HG03139 (cell line): ENCODE results near the gene MFSD12.

Experiments
- ATAC-seq: cut with Tn5 transposase; IDR thresholded peaks from one replicate; pipeline ENCODE4 v1.9.1; 2021; ENCODE audit not compliant: unreplicated experiment

The MFSD12 gene

DNA sequence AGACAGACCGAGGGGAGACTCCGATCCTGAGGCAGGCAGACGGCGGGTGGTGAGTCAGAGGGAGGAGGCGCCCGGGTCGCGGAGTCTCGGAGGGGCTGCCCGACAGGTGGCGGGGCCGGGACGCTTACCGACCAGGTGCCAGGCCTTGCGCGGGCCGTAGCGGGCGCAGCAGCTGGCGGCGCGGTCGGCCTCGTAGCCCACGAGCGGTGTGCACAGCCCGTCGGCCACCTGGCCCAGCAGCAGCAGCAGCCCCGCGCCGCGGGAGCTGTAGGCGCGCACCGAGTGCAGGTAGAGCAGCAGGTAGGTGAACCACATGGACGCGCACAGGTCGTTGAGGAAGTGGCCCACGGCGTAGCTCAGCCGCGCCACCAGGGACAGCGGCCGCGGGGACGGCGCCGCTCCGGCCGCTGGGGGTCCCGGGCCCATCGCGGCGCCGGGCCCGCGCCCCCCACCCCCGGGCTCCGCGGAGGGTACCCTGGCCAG is 367 bp downstream of the MFSD12 start:
- ATAC-seq = peak; percentile 25

DNA sequence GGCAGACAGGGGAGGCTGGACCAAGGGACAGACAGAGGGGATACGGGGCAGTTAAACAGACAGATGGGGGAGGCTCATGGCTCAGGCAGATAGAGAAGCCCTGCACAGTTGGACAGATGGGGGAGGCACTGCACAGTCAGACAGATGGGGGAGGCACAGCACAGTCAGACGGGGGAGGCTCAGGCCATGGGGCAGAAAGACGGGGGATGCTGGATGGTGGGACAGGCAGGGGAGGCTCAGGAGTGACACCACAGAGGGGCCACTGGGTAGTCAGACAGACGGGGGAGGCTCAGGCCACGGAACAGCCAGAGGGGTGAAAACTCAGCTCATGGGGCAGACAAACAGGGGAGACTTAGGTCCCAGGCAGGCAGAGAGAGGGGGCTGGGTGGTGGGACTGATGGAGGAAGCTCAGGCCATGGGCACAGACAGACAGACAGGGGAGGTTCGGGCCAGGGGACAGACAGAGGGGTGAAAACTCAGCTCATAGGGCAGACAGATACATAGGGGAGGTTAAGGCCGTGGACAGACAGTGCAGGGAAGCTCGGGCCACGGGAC is 886 bp downstream of the MFSD12 start:
- no peak for ATAC-seq

DNA sequence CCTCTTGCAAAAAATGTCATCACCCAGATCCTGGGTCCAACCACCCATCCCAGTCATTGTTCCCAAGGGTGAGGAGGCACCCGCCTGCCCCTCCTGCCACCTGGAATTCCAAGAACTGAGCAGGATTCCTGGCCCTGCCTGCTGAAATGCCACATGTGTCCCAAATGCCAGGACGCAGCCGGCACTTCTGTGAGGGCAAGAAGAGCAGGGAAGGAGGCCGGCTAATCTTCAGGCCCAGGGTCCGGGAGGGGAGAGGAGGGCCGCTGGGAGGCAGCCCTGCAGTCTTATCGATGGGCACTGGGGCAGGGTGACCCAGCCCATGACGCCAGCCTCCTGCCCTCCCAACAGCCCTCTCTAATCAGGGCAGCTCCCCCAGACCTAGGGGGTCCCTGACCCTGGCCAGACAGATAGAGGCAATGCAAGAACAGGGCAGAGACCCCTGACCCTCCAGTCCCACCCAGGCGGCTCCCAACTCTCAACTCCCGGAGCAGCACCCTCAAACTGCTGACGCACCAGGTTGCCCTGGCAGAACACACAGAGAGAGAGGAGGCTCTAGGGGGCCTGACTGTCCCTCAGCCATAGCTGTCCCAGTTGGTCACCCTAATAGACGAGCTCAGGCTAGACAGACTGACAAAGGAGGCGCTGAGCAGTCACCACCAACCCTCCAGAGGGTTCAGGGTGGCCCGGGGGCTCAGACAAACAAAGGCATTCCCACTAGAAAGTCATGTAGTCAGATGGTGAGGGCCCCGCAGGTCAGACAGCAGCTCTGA is 1.5 kb downstream of the MFSD12 start:
- no peak for ATAC-seq

DNA sequence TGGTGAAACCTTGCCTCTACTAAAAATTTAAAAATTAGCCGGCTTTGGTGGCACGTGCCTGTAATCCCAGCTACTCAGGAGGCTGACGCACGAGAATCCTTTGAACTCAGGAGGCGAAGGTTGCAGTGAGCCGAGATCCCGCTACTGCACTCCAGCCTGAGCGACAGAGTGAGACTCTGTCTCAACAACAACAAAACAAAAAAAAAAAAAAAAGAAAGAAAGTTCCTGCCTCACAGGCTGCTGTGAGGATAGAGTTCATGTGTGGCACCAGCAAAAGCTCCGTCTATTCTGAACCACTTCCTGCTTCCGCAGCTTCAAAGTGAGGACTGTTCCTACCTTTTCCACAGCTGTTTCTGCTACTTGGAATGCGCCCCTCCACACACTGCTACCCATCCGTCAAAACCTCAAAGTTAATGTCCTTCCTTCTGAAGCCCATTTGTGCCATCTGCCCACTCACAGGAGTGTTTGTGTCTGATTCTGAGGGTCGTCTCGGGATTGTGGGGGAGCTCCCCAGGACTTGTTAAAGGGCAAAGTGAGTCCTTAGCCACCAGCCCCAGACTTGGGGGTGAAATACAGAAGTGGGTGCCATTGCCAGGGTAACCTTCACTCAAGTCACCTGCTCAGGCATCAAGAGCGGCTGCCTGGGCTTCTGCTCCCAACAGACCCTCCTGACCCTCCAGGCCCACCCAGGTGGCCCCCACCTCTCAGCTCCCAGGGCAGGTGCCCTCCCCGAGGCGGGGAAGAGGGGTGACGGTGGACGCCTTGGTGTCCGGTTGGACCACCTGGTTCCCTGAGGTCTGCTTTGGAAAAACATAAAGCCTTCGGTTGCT is 2.9 kb downstream of the MFSD12 start:
- no peak for ATAC-seq

- no peak for ATAC-seq
Observed at GRCh38 chr19:3551792-3552095, 5.6 kb downstream of the MFSD12 start.

DNA sequence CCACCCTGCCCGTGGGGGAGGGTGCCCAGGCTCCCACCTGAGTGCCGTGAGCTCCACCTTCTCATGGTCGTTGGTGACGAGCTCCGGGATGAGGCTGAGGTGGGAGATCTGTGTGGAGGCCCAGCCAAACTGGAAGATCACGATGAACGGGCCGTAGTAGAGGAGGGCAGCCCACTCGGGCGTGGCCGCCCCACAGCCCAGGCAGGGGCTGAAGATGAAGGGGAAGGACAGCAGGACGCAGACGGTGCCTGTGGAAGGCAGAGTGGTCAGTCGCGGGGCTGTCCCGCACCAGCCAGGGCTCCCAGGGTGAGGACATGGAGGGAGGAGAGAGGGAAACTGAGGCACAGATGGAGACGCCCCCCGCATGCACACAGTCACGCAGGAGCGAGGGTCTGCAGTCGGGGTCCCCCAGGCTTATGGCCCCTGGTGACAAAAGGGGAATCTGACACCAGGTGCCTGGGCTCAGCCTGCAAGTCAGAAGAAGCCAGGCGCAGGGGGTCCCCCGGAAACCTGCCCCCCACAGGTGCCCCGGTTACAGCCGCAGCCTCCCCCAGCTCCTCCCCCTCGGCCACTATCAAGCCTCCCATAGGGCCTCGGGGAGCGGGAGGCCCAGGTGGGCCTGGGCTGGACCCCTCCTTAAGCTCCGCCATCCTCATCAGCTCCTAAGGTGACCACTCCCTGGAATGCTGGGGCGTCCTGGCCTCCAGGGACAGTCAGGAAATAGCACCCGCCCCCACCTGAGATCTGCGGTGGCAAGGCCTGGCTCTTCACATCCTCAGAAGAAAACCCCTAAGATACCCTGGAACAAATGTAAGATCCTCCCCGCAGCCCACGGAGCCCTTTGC is 6.2 kb downstream of the MFSD12 start:
- ATAC-seq = no peak

- ATAC-seq = no peak
Observed at GRCh38 chr19:3549816-3550215, 7.6 kb downstream of the MFSD12 start.

DNA sequence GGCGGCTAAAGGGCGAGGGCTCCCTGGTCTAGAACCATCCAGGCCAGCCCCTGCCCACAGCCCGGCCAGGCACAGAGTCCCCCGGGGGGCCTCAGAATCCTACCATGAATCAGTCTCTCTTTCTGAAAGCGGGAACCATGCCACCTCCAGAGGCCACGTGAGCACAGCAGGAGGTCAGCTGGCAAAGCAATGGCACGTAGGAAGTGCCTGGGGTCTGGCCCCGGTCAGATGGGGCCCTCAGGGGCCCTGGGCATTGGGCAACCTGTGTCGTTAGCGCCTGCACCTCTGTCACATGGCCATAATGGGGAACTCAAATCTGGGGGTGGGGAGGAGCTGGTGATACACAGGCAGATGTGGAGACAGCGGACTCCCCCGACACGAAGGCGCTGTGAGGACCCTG is 8.8 kb downstream of the MFSD12 start:
- no peak for ATAC-seq

- no peak for ATAC-seq
Observed at GRCh38 chr19:3547767-3548282, 9.6 kb downstream of the MFSD12 start.

- no peak for ATAC-seq
Observed at GRCh38 chr19:3547301-3547731, 10.1 kb downstream of the MFSD12 start.

DNA sequence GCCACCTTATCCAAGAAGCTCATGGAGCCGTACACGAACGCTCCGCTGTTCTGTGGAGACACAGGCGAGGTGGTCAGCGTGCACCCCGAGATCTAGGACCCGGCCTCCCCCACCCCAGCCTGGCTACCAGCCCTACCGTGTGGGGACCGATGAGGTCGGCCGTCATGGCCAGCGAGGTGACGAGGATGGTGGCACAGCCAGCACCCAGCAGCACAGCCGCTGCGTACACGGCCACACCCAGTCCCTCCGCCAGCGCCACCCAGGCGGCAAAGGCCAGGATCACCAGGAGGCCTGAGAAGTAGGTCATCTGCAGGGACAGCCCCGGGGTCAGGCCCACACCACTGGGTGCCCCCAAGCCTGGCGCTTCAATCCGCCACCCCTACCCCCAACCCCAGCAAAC is 11.3 kb downstream of the MFSD12 start:
- no peak for ATAC-seq

DNA sequence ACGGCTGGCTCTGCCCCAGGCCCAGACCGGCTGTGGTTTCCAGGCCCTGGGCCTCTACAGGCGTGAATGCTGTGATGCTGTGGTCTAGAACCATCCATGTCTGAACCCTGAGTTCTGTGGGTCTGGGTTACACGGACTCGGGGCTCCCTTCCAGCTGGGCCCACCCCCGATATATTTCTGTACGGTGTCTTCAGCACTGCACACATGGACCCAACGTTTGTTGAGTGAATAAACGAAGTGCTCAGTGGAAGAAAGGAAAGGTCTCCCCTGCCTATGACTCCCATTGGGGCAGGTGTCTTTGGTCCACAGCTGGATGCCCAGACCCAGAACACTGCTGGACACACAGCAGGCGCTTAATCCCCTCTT is 11.7 kb downstream of the MFSD12 start:
- ATAC-seq = no peak

- no peak for ATAC-seq
Observed at GRCh38 chr19:3544742-3545668, 12.4 kb downstream of the MFSD12 start.

DNA sequence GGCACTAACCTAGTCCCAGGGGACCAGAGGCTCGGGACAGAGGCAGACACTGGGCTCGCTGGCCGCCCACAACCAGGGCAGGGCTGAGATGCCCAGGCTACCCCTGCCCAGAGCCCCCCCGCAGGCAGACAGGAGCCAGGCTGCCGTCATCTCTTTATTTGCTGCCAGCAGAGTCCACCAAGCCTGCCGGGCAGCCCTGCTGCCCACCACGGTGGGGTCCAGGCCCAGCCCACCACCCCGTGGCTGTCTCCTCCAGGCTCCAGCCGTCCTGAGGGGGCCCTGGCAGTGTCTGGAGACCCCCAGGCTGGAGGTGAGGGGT is 13.4 kb downstream of the MFSD12 start:
- no peak for ATAC-seq

DNA sequence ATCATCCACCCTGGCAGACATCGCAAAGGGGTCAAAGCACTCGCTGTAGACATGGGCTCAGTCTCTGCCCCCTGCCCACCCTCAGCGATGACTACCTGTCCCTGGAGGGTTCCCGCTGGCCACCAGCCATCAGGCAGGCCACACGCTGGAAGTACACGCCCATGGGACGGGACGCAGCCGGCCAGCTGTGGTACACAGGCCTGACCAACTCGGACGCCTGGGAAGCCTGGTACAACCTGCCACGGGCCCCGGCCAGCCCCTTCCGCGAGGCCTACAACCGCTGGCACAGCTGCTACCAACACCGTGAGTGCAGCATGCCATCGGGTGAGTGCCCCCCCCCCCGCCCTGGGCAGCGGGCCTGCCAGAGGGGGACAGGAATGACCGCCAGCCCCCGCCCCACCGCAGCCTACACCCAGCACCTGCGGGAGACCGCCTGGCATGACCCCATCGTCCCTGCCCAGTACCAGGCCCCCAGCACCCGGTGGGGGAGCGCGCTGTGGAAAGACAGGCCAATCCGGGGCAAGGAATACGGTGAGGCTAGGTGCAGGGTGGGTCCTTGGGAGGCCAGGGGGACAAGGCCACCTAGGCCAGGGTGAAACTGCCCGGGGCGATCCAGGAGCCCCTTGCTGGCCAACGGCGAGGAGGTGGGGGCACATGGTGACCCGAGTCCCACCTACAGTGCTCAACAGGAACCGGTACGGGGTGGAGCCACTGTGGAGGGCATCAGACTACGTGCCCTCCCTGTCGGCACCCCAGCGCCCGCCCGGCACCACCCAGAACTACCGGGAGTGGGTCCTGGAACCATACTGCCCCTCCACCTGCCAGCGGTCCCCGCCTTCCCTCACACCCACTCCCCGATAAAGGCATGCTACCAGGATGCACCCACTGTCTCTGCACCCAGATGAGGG is 14.0 kb downstream of the MFSD12 start:
- ATAC-seq = no peak

- ATAC-seq = no peak
Observed at GRCh38 chr19:3539756-3540118, 17.6 kb downstream of the MFSD12 start.

DNA sequence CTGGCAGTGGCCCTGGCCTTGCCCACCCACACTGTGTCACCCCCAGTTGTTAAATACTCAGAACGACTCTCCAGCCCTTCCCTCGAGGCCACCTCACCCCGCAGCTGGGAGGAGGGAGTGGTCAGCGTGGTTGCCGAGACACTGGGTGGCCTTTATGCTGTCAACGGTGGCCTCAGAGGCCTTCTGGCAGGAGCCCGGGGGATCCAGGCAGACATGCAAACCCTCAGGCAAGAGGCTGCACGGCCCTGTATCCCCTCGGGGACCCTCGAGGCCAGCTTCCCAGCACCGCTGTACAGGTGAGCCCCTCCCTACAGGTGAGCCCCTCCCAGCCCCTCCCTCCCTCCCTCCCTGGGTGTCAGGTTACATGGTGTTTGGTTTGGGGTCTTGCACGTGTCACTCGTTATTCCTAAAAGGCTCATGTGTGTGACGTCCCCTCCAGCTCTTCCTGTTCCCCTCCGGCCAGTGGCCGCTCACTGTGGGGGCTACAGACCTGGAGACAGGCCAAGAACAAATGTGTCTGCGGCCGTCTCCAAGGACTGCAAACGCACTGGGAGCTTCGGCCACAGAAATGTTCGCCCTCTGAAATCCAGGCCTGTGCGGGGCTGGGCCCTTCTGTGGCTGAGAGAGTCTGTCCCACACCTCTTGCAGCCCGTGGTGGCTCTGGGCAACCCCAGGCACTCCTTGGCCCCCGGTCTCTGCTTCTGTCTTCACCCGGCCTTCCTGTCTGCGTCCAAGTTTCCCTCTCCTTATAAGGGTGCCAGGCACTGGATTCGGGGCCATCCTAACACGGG is 18.2 kb downstream of the MFSD12 start, which contains the start of gene TEKTIP1:
TSS of gene TEKTIP1 (plus strand) at position 210 of the 791 bp plus-strand sequence. CDS start at position 214, 4 bp downstream.
- ATAC-seq = no peak

DNA sequence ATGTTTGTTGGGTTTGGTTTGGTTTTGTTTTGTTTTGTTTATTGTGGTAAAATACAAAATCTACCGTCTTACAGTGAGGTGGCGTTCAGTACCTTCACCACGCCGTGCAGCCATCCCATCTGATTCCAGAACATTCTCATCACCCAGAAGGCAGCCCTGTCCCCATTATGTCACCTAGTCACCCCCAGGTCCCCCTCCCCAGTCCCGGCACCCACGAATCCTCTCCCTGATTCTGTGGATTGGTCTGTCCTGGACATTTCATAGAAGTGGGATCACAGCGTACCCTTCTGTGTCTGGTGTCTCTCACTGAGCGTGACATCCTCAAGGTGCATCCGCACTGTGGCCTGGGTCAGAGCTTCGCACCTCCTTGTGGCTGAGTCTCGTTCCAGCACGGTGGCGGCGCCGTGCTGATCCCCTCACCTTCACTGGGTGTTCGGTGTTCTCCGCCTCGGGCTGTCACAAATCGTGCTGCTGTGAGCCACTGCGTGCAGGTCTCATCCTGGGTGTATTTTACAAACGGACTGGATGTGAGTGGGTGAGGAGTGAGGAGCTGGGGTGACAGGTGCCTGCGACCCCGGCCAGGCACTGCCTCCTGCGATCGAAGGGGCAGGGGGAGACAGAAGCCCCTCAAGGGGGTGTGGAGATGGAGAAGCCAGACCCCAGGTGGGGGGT is 19.0 kb downstream of the MFSD12 start:
- ATAC-seq = no peak
